Small intestine (tissue), 7 donors: ENCODE data around the gene PTPRG. TPM values are rescaled to one million over a fixed set of nuclear protein-coding genes. Genes with fewer than 3 reads are reported as not detected.
"Not testable (repeated sequence)": the region's sequence is repeated elsewhere in the genome, so short reads cannot be mapped to it uniquely, and the experiment has no call there.

Source experiments
- DNase-seq, 2 donors: peaks; one replicate each; pipeline versions ENCODE4 v3.0.0 to v3.0.0-alpha.2; 2013
- FAIRE-seq: peaks from 2 replicates; lab custom pipeline; 2012; peaks lifted over from hg19 to GRCh38; lab: Jason Lieb, UNC
- H3K27ac ChIP-seq, 3 donors: one replicate each; pipeline ENCODE4 v1.5.1; 2013; ENCODE audit warnings: low read length in 2 of 3, mild to moderate bottlenecking in 2 of 3, control low read depth in 1 of 3, inconsistent platforms in 1 of 3, low read depth in 1 of 3, moderate library complexity in 1 of 3
- H3K27me3 ChIP-seq, 3 donors: one replicate each; pipeline ENCODE4 v1.6.1; 2013; ENCODE audit warnings: low read length in 3 of 3, inconsistent platforms in 1 of 3; ENCODE audit not compliant: control insufficient read depth in 3 of 3, insufficient read depth in 3 of 3
- H3K36me3 ChIP-seq, 3 donors: one replicate each; pipeline ENCODE4 v1.6.1; 2013; ENCODE audit warnings: low read length in 3 of 3, inconsistent platforms in 1 of 3, low read depth in 1 of 3, mild to moderate bottlenecking in 1 of 3, moderate library complexity in 1 of 3; ENCODE audit not compliant: control insufficient read depth in 3 of 3, insufficient read depth in 2 of 3
- H3K4me1 ChIP-seq, 3 donors: one replicate each; pipeline ENCODE4 v1.6.1; 2013; ENCODE audit warnings: low read length in 2 of 3, inconsistent platforms in 1 of 3, low read depth in 1 of 3, mild to moderate bottlenecking in 1 of 3, moderate library complexity in 1 of 3; ENCODE audit not compliant: control insufficient read depth in 3 of 3, insufficient read depth in 2 of 3
- H3K4me3 ChIP-seq, 3 donors: one replicate each; pipeline ENCODE4 v1.5.1; 2013; ENCODE audit warnings: low read length in 3 of 3, control low read depth in 1 of 3, inconsistent platforms in 1 of 3, low read depth in 1 of 3, mild to moderate bottlenecking in 1 of 3, moderate library complexity in 1 of 3
- H3K9me3 ChIP-seq, 2 donors: one replicate each; pipeline ENCODE4 v1.6.1; 2013; ENCODE audit warnings: low read depth in 1 of 2, low read length in 1 of 2; ENCODE audit not compliant: control insufficient read depth in 2 of 2, insufficient read depth in 1 of 2
- WGBS, 3 donors: extraction: QIAGEN DNeasy Blood & Tissue Kit; methylation state at CpG; one replicate each; pipeline ENCODE4 v1.1.7; 2013; 5-methylcytosine and 5-hydroxymethylcytosine counted together
- polyA plus RNA-seq, 4 donors: library from polyadenylated mRNA; stranded (reverse) in 3 of 4; unstranded in 1 of 4; fragments of 200-250 nt in 3 of 4; fragments of 120-200 nt in 1 of 4; gene quantifications; one replicate each; pipeline versions ENCODE4 v1.2.1 to v1.2.3, GENCODE V29; 2013
- donor health status: healthy with polysubstance abuse.
- donor health status: control.
- donor health status: control.
- donor health status: Bipolar disorder and iron deficiency.
- donor health status: healthy.

Gene PTPRG
- polyA plus RNA-seq, 4 donors, result 0.81 to 18.3 (median 5.6) TPM

GRCh38 chr3:61547625-61548024 lies 13.7 kb upstream of the PTPRG start:
- DNase-seq, result no peak
- Histone ChIP-seq H3K27me3 (no peaks in the 10 kb centered on the region), H3K4me3 (no peak overlapping the region), H3K9me3 (no peaks in the 10 kb centered on the region), H3K36me3 (no peaks in the 10 kb centered on the region), H3K27ac (no peak overlapping the region), H3K4me1 (no peaks in the 10 kb centered on the region)
- 53 to 74% (median 70%) methylated on average over 4 of the region's 4 CpGs for WGBS, 3 donors
- no peak for FAIRE-seq

GRCh38 chr3:61552704-61553103 lies 8.7 kb upstream of the PTPRG start:
- DNase-seq, H3K4me1 ChIP-seq, H3K36me3 ChIP-seq, FAIRE-seq, H3K9me3 ChIP-seq, H3K4me3 ChIP-seq, H3K27me3 ChIP-seq, H3K27ac ChIP-seq: not testable (repeated sequence)
- WGBS, 3 donors, result 89 to 95% (median 94%) methylated on average over 8 of the region's 8 CpGs

- H3K27ac ChIP-seq, result no peak overlapping the region
These were observed 2.1 kb upstream of the PTPRG start for GRCh38 chr3:61559136-61559731.

GRCh38 chr3:61560517-61561373 lies 626 bp upstream of the PTPRG start:
- Histone ChIP-seq H3K27ac (peak overlapping the region; percentile 78 to 98 (median 92)), H3K4me1 (peaks cover 0 to 9% (median 0%) of the 10 kb centered on the region in 3 donors), H3K27me3 (no peaks in the 10 kb centered on the region), H3K36me3 (no peaks in the 10 kb centered on the region), H3K9me3 (peaks cover 0 to 7% of the 10 kb centered on the region in 2 donors), H3K4me3 (peak overlapping the region; percentile 50 to 88 (median 78))
- no peak for FAIRE-seq
- DNase-seq, result peak; percentile 80 to 93
- 0 to 1% (median 1%) methylated on average over 62 to 64 of the region's 64 CpGs for WGBS, 3 donors

More at GRCh38 chr3:61559136-61559731, 2.1 kb upstream of the PTPRG start:
- WGBS, 3 donors, result 56 to 74% (median 71%) methylated on average over 7 of the region's 7 CpGs
- Histone ChIP-seq H3K27me3 (no peaks in the 10 kb centered on the region), H3K4me3 (no peak overlapping the region), H3K9me3 (peaks cover 0 to 7% of the 10 kb centered on the region in 2 donors), H3K4me1 (peaks cover 0 to 3% (median 0%) of the 10 kb centered on the region in 3 donors), H3K36me3 (no peaks in the 10 kb centered on the region)
- DNase-seq, result peak in 1 of 2 donors; percentile 12
- FAIRE-seq, result no peak

GRCh38 chr3:61562042-61562720 lies 810 bp downstream of the PTPRG start:
- H3K36me3 ChIP-seq, result no peaks in the 10 kb centered on the region
- H3K27me3 ChIP-seq, result no peaks in the 10 kb centered on the region
- peaks cover 0 to 9% (median 0%) of the 10 kb centered on the region in 3 donors for H3K4me1 ChIP-seq
- WGBS, 3 donors, result 1% methylated on average over 65 of the region's 65 CpGs
- peak overlapping the region; percentile 55 to 88 (median 78) for H3K4me3 ChIP-seq
- DNase-seq (no peak), FAIRE-seq (no peak)
- peaks cover 0 to 7% of the 10 kb centered on the region in 2 donors for H3K9me3 ChIP-seq
- peak overlapping the region; percentile 69 to 92 (median 78) for H3K27ac ChIP-seq

- no peak for FAIRE-seq
- no peaks in the 10 kb centered on the region for H3K36me3 ChIP-seq
- peaks cover 0 to 9% (median 0%) of the 10 kb centered on the region in 3 donors for H3K4me1 ChIP-seq
- no peaks in the 10 kb centered on the region for H3K27me3 ChIP-seq
- peak; percentile 47 to 60 for DNase-seq
- peak overlapping the region; percentile 55 to 88 (median 78) for H3K4me3 ChIP-seq
- 1 to 3% (median 2%) methylated on average over 26 to 44 of the region's 44 CpGs for WGBS, 3 donors
- peak overlapping the region in 2 of 3 donors; percentile 30 to 69 for H3K27ac ChIP-seq
- peaks cover 0 to 7% of the 10 kb centered on the region in 2 donors for H3K9me3 ChIP-seq
These were observed 1.4 kb downstream of the PTPRG start for GRCh38 chr3:61562721-61563312.

- H3K27ac ChIP-seq, result peak overlapping the region in 1 of 3 donors; percentile 3
- no peak for FAIRE-seq
These were observed 2.2 kb downstream of the PTPRG start for GRCh38 chr3:61563313-61564271.

More at GRCh38 chr3:61563313-61564271, 2.2 kb downstream of the PTPRG start:
- Histone ChIP-seq H3K27me3 (no peaks in the 10 kb centered on the region), H3K4me1 (peaks cover 0 to 9% (median 0%) of the 10 kb centered on the region in 3 donors), H3K9me3 (peaks cover 0 to 3% of the 10 kb centered on the region in 2 donors), H3K36me3 (no peaks in the 10 kb centered on the region), H3K4me3 (peak overlapping the region; percentile 55 to 88 (median 78))
- WGBS, 3 donors, result 1 to 6% (median 2%) methylated on average over 45 to 51 of the region's 52 CpGs
- DNase-seq, result peak in 1 of 2 donors; percentile 51
